ENCODE measurements around the gene ATP2C1. TPM values are rescaled to one million over a fixed set of nuclear protein-coding genes. Genes with fewer than 3 reads are reported as not detected.

ATP2C1 gene
- total and polyA plus RNA-seq, 9 of the 15 experiments (the other 6 are each of a cell fraction or from before 2014, with no cell fraction given) = 10.0 to 53.5 (median 27.9) TPM

DNA sequence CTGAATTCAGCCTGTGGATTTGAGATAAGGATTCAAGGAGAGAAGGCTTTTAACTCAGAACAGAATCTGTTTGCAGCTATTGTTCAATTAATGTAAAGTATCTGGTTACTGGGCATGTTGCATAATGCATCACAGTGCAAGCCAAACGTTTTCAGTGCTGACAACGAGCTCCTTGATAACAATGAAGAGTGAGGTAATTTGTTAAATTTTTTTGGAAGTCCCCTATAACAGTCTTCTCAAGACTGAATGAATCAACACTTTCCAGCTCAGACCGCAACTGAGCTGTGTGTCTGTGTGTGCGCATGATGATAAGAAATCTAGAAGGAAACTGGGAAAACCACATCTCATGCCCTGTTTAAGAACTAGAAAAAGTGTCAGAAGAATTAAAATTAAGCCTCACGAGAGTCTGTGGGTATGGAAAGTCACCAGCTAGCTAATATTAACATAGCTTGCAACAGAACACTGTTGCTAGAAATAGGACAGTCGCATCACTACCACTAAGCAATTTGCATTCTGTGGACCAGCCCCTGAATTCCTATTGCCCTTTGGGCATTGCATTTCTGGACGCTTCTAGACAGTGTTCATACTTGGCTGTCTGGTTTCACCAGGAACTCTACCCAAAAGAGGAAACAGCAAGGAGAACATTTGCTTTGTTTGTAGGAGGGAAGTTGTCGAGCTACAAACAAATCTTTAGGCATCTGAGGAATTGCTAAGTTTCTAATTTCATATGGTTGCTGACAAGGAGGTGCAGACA lies 43.7 kb upstream of the ATP2C1 start (continued):
- TF ChIP-seq, protein P1, sequence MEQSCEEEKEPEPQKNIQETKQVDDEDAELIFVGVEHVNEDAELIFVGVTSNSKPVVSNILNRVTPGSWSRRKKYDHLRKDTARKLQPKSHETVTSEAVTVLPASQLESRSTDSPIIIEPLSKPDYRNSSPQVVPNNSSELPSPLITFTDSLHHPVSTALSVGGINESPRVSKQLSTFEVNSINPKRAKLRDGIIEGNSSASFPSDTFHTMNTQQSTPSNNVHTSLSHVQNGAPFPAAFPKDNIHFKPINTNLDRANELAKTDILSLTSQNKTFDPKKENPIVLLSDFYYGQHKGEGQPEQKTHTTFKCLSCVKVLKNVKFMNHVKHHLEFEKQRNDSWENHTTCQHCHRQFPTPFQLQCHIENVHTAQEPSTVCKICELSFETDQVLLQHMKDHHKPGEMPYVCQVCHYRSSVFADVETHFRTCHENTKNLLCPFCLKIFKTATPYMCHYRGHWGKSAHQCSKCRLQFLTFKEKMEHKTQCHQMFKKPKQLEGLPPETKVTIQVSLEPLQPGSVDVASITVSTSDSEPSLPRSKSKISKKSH (CRISPR knock-in tag; IDR thresholded peaks at IDR 0.05) = no peak
- TF ChIP-seq ZNF282 (CRISPR knock-in tag; IDR thresholded peaks at IDR 0.05) (no peak), CBX1 (IDR thresholded peaks at IDR 0.05; ENCODE audit: low read depth) (no peak), STAG1 (CRISPR knock-in tag; IDR thresholded peaks at IDR 0.05; ENCODE audit: borderline replicate concordance) (no peak), WHSC1 (IDR thresholded peaks at IDR 0.05; ENCODE audit: low read length) (no peak), ETV1 (tag; conservative IDR thresholded peaks at IDR 0.05; ENCODE audit: low read depth) (no peak), MAFK (IDR thresholded peaks at IDR 0.05; ENCODE audit: low read length) (peak; percentile 71), CBX5 (IDR thresholded peaks at IDR 0.05; ENCODE audit: borderline replicate concordance, low read depth) (no peak), PHTF2 (CRISPR knock-in tag; IDR thresholded peaks at IDR 0.05) (no peak), NFYB (IDR thresholded peaks at IDR 0.05; ENCODE audit: extremely low read depth, insufficient read length) (no peak), HNRNPUL1 (IDR thresholded peaks at IDR 0.05; ENCODE audit: low read length) (no peak), RBM34 (IDR thresholded peaks at IDR 0.05; ENCODE audit: borderline replicate concordance, insufficient read depth, low read length) (no peak), GATAD2A (IDR thresholded peaks at IDR 0.05) (no peak), NCOR1 (IDR thresholded peaks at IDR 0.05) (peak; percentile 87), TGIF2 (CRISPR knock-in tag; IDR thresholded peaks at IDR 0.05) (no peak), PHF8 (IDR thresholded peaks at IDR 0.05; ENCODE audit: borderline replicate concordance, low read length) (no peak), PRPF4 (IDR thresholded peaks at IDR 0.05; ENCODE audit: insufficient read depth, low read depth, low read length, poor library complexity, severe bottlenecking) (no peak), BRF1 (IDR thresholded peaks at IDR 0.05; ENCODE audit: borderline replicate concordance, extremely low read depth, insufficient read length) (no peak), FUS (optimal IDR thresholded peaks at IDR 0.05; ENCODE audit: low read depth, low read length) (no peak), LCOR (CRISPR knock-in tag; IDR thresholded peaks at IDR 0.05) (peak; percentile 34; the same call in 1 of the 2 replicates)
